Measurements from ENCODE around the gene LYZ.

DNA sequence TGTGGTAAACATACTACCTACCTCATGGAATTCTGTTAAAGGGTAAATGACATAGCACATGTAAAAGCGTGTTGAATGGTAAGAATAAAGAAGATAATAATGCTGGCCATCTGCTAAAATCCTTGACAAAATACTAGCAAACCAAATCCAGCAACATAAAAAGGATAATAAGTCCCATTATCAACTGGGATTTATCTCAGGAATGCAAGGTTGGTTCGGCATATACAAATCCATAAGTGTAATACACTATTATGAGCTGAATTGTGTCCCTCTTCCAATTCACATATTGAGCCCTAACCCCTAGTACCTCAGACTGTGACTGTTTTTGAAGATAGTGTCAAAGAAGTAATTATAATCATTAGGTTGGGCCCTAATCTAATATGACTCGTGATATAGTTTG, 48.8 kb downstream of the LYZ start:
- TF ChIP-seq, protein P1, sequence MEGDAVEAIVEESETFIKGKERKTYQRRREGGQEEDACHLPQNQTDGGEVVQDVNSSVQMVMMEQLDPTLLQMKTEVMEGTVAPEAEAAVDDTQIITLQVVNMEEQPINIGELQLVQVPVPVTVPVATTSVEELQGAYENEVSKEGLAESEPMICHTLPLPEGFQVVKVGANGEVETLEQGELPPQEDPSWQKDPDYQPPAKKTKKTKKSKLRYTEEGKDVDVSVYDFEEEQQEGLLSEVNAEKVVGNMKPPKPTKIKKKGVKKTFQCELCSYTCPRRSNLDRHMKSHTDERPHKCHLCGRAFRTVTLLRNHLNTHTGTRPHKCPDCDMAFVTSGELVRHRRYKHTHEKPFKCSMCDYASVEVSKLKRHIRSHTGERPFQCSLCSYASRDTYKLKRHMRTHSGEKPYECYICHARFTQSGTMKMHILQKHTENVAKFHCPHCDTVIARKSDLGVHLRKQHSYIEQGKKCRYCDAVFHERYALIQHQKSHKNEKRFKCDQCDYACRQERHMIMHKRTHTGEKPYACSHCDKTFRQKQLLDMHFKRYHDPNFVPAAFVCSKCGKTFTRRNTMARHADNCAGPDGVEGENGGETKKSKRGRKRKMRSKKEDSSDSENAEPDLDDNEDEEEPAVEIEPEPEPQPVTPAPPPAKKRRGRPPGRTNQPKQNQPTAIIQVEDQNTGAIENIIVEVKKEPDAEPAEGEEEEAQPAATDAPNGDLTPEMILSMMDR (IDR thresholded peaks at IDR 0.05) = no peak
- no peak for TF ChIP-seq POLR2A (IDR thresholded peaks at IDR 0.05)
